IMR-90 (cell line): ENCODE measurements around the gene AMFR. TPM values are rescaled to one million over a fixed set of nuclear protein-coding genes. Genes with fewer than 3 reads are reported as not detected.

Experiments
- ATAC-seq: fragments of 200-7000 bp; cut with Tn5 transposase; 2 replicates; pipeline ENCODE4 v1.9.1; 2020; ENCODE audit warnings: low read depth, mild to moderate bottlenecking, moderate library complexity
- BruUV-seq: library from RNA; stranded (reverse); fragments of 400-500 nt; replicated peaks from 2 replicates; lab custom pipeline; 2021; lab: Mats Ljungman, UMichigan
- CTCF ChIA-PET: fragments of 300-600 bp; formaldehyde crosslinking; extraction: SDS; loops from one replicate; lab custom pipeline; 2021; ENCODE audit warnings: antibody characterized with exemption; lab: Yijun Ruan, JAX
- POLR2A ChIA-PET: fragments of 300-600 bp; sonication (Branson Sonifier 250); formaldehyde crosslinking; loops from one replicate; lab custom pipeline; 2022; ENCODE audit warnings: antibody characterized with exemption; ENCODE audit not compliant: unreplicated experiment; lab: Charles Lee
- DNase-seq: peaks from one replicate; pipeline ENCODE4 v3.0.0; 2013
- H2AFZ ChIP-seq: replicated peaks from 2 replicates; pipeline ENCODE3; 2013; ENCODE audit warnings: low read length, mild to moderate bottlenecking; ENCODE audit not compliant: poor library complexity
- H2AK5ac ChIP-seq: 2 replicates; pipeline ENCODE4 v1.6.1; 2013; ENCODE audit warnings: low read depth, low read length, inconsistent platforms
- H2AK9ac ChIP-seq: replicated peaks from 2 replicates; pipeline ENCODE3; 2013; ENCODE audit warnings: mild to moderate bottlenecking, low read depth, low read length, moderate library complexity; ENCODE audit not compliant: poor library complexity
- H2BK120ac ChIP-seq: 2 replicates; pipeline ENCODE4 v1.6.1; 2013; ENCODE audit warnings: low read depth, low read length, inconsistent platforms
- H2BK15ac ChIP-seq: 3 replicates; pipeline ENCODE4 v1.6.1; 2013; ENCODE audit warnings: low read depth, low read length, inconsistent platforms
- H2BK20ac ChIP-seq: 2 replicates; pipeline ENCODE4 v1.6.1; 2013; ENCODE audit warnings: low read depth, mild to moderate bottlenecking, inconsistent platforms, low read length, moderate library complexity
- H2BK5ac ChIP-seq: 2 replicates; pipeline ENCODE4 v1.6.1; 2013; ENCODE audit warnings: mild to moderate bottlenecking, low read depth, low read length, inconsistent platforms; ENCODE audit not compliant: poor library complexity, severe bottlenecking
- H3K14ac ChIP-seq: replicated peaks from 2 replicates; pipeline ENCODE4 v1.6.1; 2013; ENCODE audit warnings: low read depth, low read length, inconsistent platforms
- H3K18ac ChIP-seq: 2 replicates; pipeline ENCODE4 v1.6.1; 2013; ENCODE audit warnings: low read depth, low read length, control low read depth
- H3K23ac ChIP-seq: 2 replicates; pipeline ENCODE4 v1.6.1; 2013; ENCODE audit warnings: low read depth, low read length, inconsistent platforms
- H3K27ac ChIP-seq: 2 replicates; pipeline ENCODE4 v1.5.1; 2013; ENCODE audit warnings: mild to moderate bottlenecking, control low read depth, low read length; ENCODE audit not compliant: insufficient read depth
- H3K27me3 ChIP-seq: 2 replicates; pipeline ENCODE4 v1.6.1; 2013; ENCODE audit warnings: low read length; ENCODE audit not compliant: control insufficient read depth, insufficient read depth
- H3K36me3 ChIP-seq: 2 replicates; pipeline ENCODE4 v1.6.1; 2013; ENCODE audit warnings: low read length, mixed read lengths; ENCODE audit not compliant: control insufficient read depth, insufficient read depth
- H3K4ac ChIP-seq: 2 replicates; pipeline ENCODE4 v1.6.1; 2013; ENCODE audit warnings: low read depth, low read length, inconsistent platforms
- H3K4me1 ChIP-seq: 2 replicates; pipeline ENCODE4 v1.6.1; 2013; ENCODE audit warnings: low read length, mixed read lengths; ENCODE audit not compliant: control insufficient read depth, insufficient read depth
- H3K4me2 ChIP-seq: 2 replicates; pipeline ENCODE4 v1.6.1; 2013; ENCODE audit warnings: low read depth, mild to moderate bottlenecking, control low read depth, low read length, moderate library complexity
- H3K4me3 ChIP-seq: 2 replicates; pipeline ENCODE4 v1.5.1; 2013; ENCODE audit warnings: low read depth, mild to moderate bottlenecking, control low read depth, low read length, moderate library complexity; ENCODE audit not compliant: insufficient read depth
- H3K56ac ChIP-seq: 2 replicates; pipeline ENCODE4 v1.6.1; 2013; ENCODE audit warnings: low read length, inconsistent platforms; ENCODE audit not compliant: insufficient read depth; ENCODE audit errors: extremely low read depth
- H3K79me1 ChIP-seq, 2 experiments: 2 replicates each; pipeline ENCODE4 v1.6.1; 2013; ENCODE audit warnings: low read length in 2 of 2, inconsistent platforms in 1 of 2, low read depth in 1 of 2
- H3K9ac ChIP-seq: 2 replicates; pipeline ENCODE4 v1.6.1; 2013; ENCODE audit warnings: low read depth, low read length, control low read depth
- H3K9me1 ChIP-seq: 2 replicates; pipeline ENCODE4 v1.6.1; 2013; ENCODE audit warnings: low read length, inconsistent platforms; ENCODE audit not compliant: insufficient read depth
- H3K9me3 ChIP-seq: 2 replicates; pipeline ENCODE4 v1.6.1; 2013; ENCODE audit warnings: low read length; ENCODE audit not compliant: control insufficient read depth, insufficient read depth
- H4K20me1 ChIP-seq: 2 replicates; pipeline ENCODE4 v1.6.1; 2013; ENCODE audit warnings: low read length, inconsistent platforms; ENCODE audit not compliant: insufficient read depth
- H4K5ac ChIP-seq: 2 replicates; pipeline ENCODE4 v1.6.1; 2013; ENCODE audit warnings: mild to moderate bottlenecking, low read depth, low read length, control low read depth
- H4K8ac ChIP-seq, 2 experiments: 2 replicates each; pipeline ENCODE4 v1.6.1; 2013; ENCODE audit warnings: low read depth in 2 of 2, low read length in 2 of 2, control low read depth in 1 of 2, inconsistent platforms in 1 of 2
- H4K91ac ChIP-seq: 2 replicates; pipeline ENCODE4 v1.6.1; 2013; ENCODE audit warnings: low read depth, low read length, inconsistent platforms; ENCODE audit not compliant: insufficient read depth
- BHLHE40 ChIP-seq: fragments of 150-350 bp; IDR thresholded peaks from 2 replicates; pipeline ENCODE4 v1.6.1; 2016; ENCODE audit warnings: mild to moderate bottlenecking, low read depth, low read length
- CEBPB ChIP-seq: IDR thresholded peaks from 2 replicates; pipeline ENCODE4 v1.6.1; 2012; ENCODE audit warnings: low read depth, low read length, improper control_type of control experiment
- CHD1 ChIP-seq: IDR thresholded peaks from 2 replicates; pipeline ENCODE4 v1.6.1; 2012; ENCODE audit warnings: low read depth, low read length, improper control_type of control experiment
- CTCF ChIP-seq: conservative IDR thresholded peaks from 2 replicates; pipeline ENCODE4 v1.5.1; 2012; ENCODE audit warnings: mild to moderate bottlenecking, low read depth, low read length, improper control_type of control experiment
- ELK1 ChIP-seq: fragments of 150-350 bp; IDR thresholded peaks from 2 replicates; pipeline ENCODE4 v1.6.1; 2016; ENCODE audit warnings: low read depth, mild to moderate bottlenecking, low read length, moderate library complexity, borderline replicate concordance
- FOS ChIP-seq: fragments of 150-350 bp; IDR thresholded peaks from 2 replicates; pipeline ENCODE4 v1.6.1; 2016; ENCODE audit warnings: low read depth, low read length
- MAFK ChIP-seq: IDR thresholded peaks from 2 replicates; pipeline ENCODE4 v1.6.1; 2012; ENCODE audit warnings: low read depth, low read length, improper control_type of control experiment
- MAZ ChIP-seq: IDR thresholded peaks from 2 replicates; pipeline ENCODE4 v1.6.1; 2012; ENCODE audit warnings: low read depth, mild to moderate bottlenecking, low read length, improper control_type of control experiment, moderate library complexity, borderline replicate concordance
- MXI1 ChIP-seq: IDR thresholded peaks from 2 replicates; pipeline ENCODE4 v1.6.1; 2012; ENCODE audit warnings: low read depth, mild to moderate bottlenecking, low read length, moderate library complexity, borderline replicate concordance
- NFE2L2 ChIP-seq: fragments of 150-350 bp; IDR thresholded peaks from 2 replicates; pipeline ENCODE4 v1.6.1; 2016; ENCODE audit warnings: low read depth, mild to moderate bottlenecking, low read length
- POLR2A ChIP-seq: IDR thresholded peaks from 2 replicates; pipeline ENCODE4 v1.6.1; 2012; ENCODE audit warnings: mild to moderate bottlenecking, low read depth, low read length
- RAD21 ChIP-seq: IDR thresholded peaks from 2 replicates; pipeline ENCODE4 v1.6.1; 2012; ENCODE audit warnings: low read length, improper control_type of control experiment
- RCOR1 ChIP-seq: IDR thresholded peaks from 2 replicates; pipeline ENCODE4 v1.6.1; 2012; ENCODE audit warnings: mild to moderate bottlenecking, low read length, improper control_type of control experiment; ENCODE audit not compliant: insufficient replicate concordance
- RFX5 ChIP-seq: IDR thresholded peaks from 2 replicates; pipeline ENCODE4 v1.8.0; 2012; ENCODE audit warnings: low read depth, mild to moderate bottlenecking, low read length, moderate library complexity
- SMC3 ChIP-seq: fragments of 150-350 bp; IDR thresholded peaks from 2 replicates; pipeline ENCODE4 v1.6.1; 2016; ENCODE audit warnings: low read depth, mild to moderate bottlenecking, antibody characterized with exemption, low read length, moderate library complexity
- USF2 ChIP-seq: fragments of 150-350 bp; IDR thresholded peaks from 2 replicates; pipeline ENCODE4 v1.6.1; 2017; ENCODE audit warnings: mild to moderate bottlenecking, antibody characterized with exemption, low read length, low read depth
- WGBS, 2 experiments: methylation state at CpG; one replicate each; pipeline versions ENCODE4 v1.1.5 to v1.1.7; 2013; ENCODE audit warnings: missing lambda C conversion rate in 2 of 2; ENCODE audit not compliant: insufficient read length in 1 of 2; ENCODE audit errors: extremely low coverage in 2 of 2; 5-methylcytosine and 5-hydroxymethylcytosine counted together
- dilution Hi-C: fragments of 300-500 bp; cut with HindIII; formaldehyde crosslinking; loops from one replicate; pipeline ENCODE4 v1.14.3; 2018; ENCODE audit warnings: low sequenced_read_pairs; ENCODE audit not compliant: unreplicated experiment
- in situ Hi-C: fragments of 300-500 bp; cut with MboI; formaldehyde crosslinking; loops from 3 replicates; pipeline ENCODE4 v1.14.3; 2019; ENCODE audit warnings: low sequenced_read_pairs, inconsistent platforms, mixed read lengths
- intact Hi-C: fragments of 100-400 bp; cut with micrococcal nuclease; formaldehyde crosslinking; loops from 2 replicates; pipeline ENCODE4 v1.10.0; 2022
- polyA plus RNA-seq, 3 experiments: library from polyadenylated mRNA; depleted of rRNA; stranded (reverse); fragments of >200 nt; gene quantifications; 2 replicates each; pipeline ENCODE4 v1.2.3, GENCODE V29; 2012; ENCODE audit warnings: low replicate concordance in 1 of 3
- total RNA-seq: library from RNA; depleted of rRNA; stranded (reverse); fragments of >200 nt; gene quantifications from 2 replicates; pipeline ENCODE4 v1.2.3, GENCODE V29; 2012

AMFR gene
- total and polyA plus RNA-seq, 2 of the 4 experiments (the other 2 are of a cell fraction), result 60.7 to 216 TPM

DNA sequence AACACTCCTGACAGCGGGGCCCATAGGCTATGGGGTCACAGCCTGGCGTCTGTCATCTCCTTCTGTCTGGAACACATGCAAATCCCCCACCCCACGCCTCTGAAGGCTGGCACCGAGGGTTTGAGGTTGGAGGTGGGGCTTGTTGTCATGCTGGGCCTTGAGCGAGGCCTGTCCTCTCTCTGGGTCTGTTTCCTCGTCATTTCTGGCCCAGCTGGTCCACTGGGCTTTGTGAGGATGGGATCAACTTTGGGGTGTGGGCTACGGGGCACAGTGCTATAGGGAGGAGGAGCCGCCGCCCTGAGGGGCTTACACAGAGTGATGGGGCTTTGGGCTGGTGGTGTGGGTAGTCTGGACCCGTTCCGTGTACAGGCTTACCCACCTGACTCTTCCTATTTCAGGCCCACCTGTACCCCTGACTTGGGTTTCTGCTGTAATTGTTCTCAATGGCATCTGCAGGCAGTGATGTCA, 87.5 kb downstream of the AMFR start:
- H3K4ac ChIP-seq, result no peak overlapping the region
- in situ Hi-C loops, result no loop called here
- WGBS, 2 experiments, result no CpG with 5 or more reads among the region's 11 CpGs

More for the DNA sequence above, 87.5 kb downstream of the AMFR start:
- Histone ChIP-seq H3K14ac (no peak overlapping the region), H2AK9ac (no peak overlapping the region), H2AK5ac (no peak overlapping the region), H2BK120ac (no peak overlapping the region), H3K27me3 (no peaks in the 10 kb centered on the region; the same call in 1 of the 2 replicates), H3K23ac (no peak overlapping the region), H4K8ac (no peak overlapping the region), H3K18ac (no peak overlapping the region), H4K91ac (no peak overlapping the region), H2AFZ (no peak overlapping the region), H2BK20ac (no peak overlapping the region), H3K56ac (no peak overlapping the region), H3K36me3 (no peaks in the 10 kb centered on the region), H3K9me3 (no peaks in the 10 kb centered on the region), H3K27ac (no peak overlapping the region), H3K9ac (no peak overlapping the region), H4K5ac (no peak overlapping the region), H3K4me1 (peaks cover 2% of the 10 kb centered on the region; the same call in 1 of the 2 replicates), H3K9me1 (no peaks in the 10 kb centered on the region; the same call in 1 of the 2 replicates), H4K20me1 (no peaks in the 10 kb centered on the region), H3K4me2 (no peak overlapping the region), H2BK15ac (no peak overlapping the region), H3K4me3 (no peak overlapping the region), H3K79me1 (no peaks in the 10 kb centered on the region), H2BK5ac (no peak overlapping the region)
- POLR2A ChIA-PET, result no interaction called here
- TF ChIP-seq MXI1 (no peak), CTCF (no peak), FOS (no peak), CEBPB (no peak), BHLHE40 (no peak), POLR2A (no peak), RAD21 (no peak), NFE2L2 (no peak), MAFK (no peak), RCOR1 (no peak), MAZ (no peak), SMC3 (no peak), RFX5 (no peak), USF2 (no peak), CHD1 (no peak), ELK1 (no peak)
- BruUV-seq, result no TSS peak
- CTCF ChIA-PET, result no interaction called here
- dilution Hi-C loops, result no loop called here
- intact Hi-C loops, result no loop called here
- ATAC-seq, result no peak
- DNase-seq, result no peak
